PC-3 (cell line): Measurements from ENCODE around the gene CDH26. TPM values are rescaled to one million over a fixed set of nuclear protein-coding genes. Genes with fewer than 3 reads are reported as not detected.

Experiments
- ATAC-seq: fragments of 200-7000 bp; cut with Tn5 transposase; 2 replicates; pipeline ENCODE4 v1.9.1; 2020; ENCODE audit warnings: mild to moderate bottlenecking, moderate library complexity
- BruUV-seq: library from RNA; stranded (reverse); fragments of 400-500 nt; replicated peaks from 2 replicates; lab custom pipeline; 2021; lab: Mats Ljungman, UMichigan
- CTCF ChIA-PET: fragments of 300-600 bp; sonication (Branson Sonifier 250); formaldehyde crosslinking; loops from one replicate; lab custom pipeline; 2022; ENCODE audit warnings: antibody characterized with exemption; lab: Charles Lee
- POLR2A ChIA-PET: fragments of 300-600 bp; sonication (Branson Sonifier 250); formaldehyde crosslinking; loops from one replicate; lab custom pipeline; 2022; ENCODE audit warnings: antibody characterized with exemption; ENCODE audit not compliant: unreplicated experiment; lab: Charles Lee
- DNase-seq: peaks from one replicate; pipeline ENCODE4 v3.0.0-alpha.2; 2015
- H2AFZ ChIP-seq: fragments of 300-600 bp; sonication (generic); 2 replicates; pipeline ENCODE4 v1.6.0; 2016; ENCODE audit warnings: antibody characterized with exemption, low read length
- H3F3A ChIP-seq: fragments of 300-600 bp; sonication (generic); one replicate; pipeline ENCODE4 v1.6.0; 2017; ENCODE audit warnings: antibody characterized with exemption, low read length, control low read depth, mild to moderate bottlenecking; ENCODE audit not compliant: unreplicated experiment
- H3K27ac ChIP-seq: fragments of 300-600 bp; sonication (generic); 2 replicates; pipeline ENCODE4 v1.5.1; 2016; ENCODE audit warnings: mild to moderate bottlenecking, low read length
- H3K27me3 ChIP-seq: fragments of 300-600 bp; sonication (generic); 2 replicates; pipeline ENCODE4 v1.6.1; 2016; ENCODE audit warnings: low read length, mixed read lengths
- H3K36me3 ChIP-seq: fragments of 300-600 bp; sonication (generic); 2 replicates; pipeline ENCODE4 v1.6.1; 2016; ENCODE audit warnings: low read depth, mixed run types, low read length, mixed read lengths
- H3K4me1 ChIP-seq: fragments of 300-600 bp; sonication (generic); 2 replicates; pipeline ENCODE4 v1.5.1; 2016; ENCODE audit warnings: low read length; ENCODE audit not compliant: insufficient read depth
- H3K4me2 ChIP-seq: fragments of 300-600 bp; sonication (generic); 2 replicates; pipeline ENCODE4 v1.6.0; 2016; ENCODE audit warnings: low read length
- H3K4me3 ChIP-seq: fragments of 300-600 bp; sonication (generic); 2 replicates; pipeline ENCODE4 v1.5.1; 2016; ENCODE audit warnings: mild to moderate bottlenecking, low read length, mixed read lengths
- H3K79me2 ChIP-seq: fragments of 300-600 bp; sonication (generic); 2 replicates; pipeline ENCODE4 v1.6.1; 2017; ENCODE audit warnings: low read length, mixed read lengths
- H3K9ac ChIP-seq: fragments of 300-600 bp; sonication (generic); 2 replicates; pipeline ENCODE4 v1.6.0; 2016; ENCODE audit warnings: mild to moderate bottlenecking, low read length
- H3K9me2 ChIP-seq: fragments of 300-600 bp; sonication (generic); replicated peaks from 2 replicates; pipeline ENCODE4 v1.6.1; 2016; ENCODE audit warnings: mixed run types, low read length, mixed read lengths
- H3K9me3 ChIP-seq: fragments of 300-600 bp; sonication (generic); 2 replicates; pipeline ENCODE4 v1.6.1; 2016; ENCODE audit warnings: low read length, mixed read lengths
- H4K20me1 ChIP-seq: fragments of 300-600 bp; sonication (generic); 2 replicates; pipeline ENCODE4 v1.6.1; 2016; ENCODE audit warnings: low read length, mixed read lengths
- EZH2 ChIP-seq: fragments of 300-600 bp; sonication (generic); IDR thresholded peaks from one replicate; pipeline ENCODE4 v1.6.1; 2017; ENCODE audit warnings: antibody characterized with exemption, mild to moderate bottlenecking, low read length; ENCODE audit not compliant: unreplicated experiment
- EZH2phosphoT487 ChIP-seq: fragments of 300-600 bp; sonication (generic); IDR thresholded peaks from 2 replicates; pipeline ENCODE4 v1.6.1; 2018; ENCODE audit warnings: mild to moderate bottlenecking, antibody characterized with exemption, low read length, borderline replicate concordance
- intact Hi-C: fragments of 100-400 bp; cut with micrococcal nuclease; formaldehyde crosslinking; loops from 2 replicates; pipeline ENCODE4 v1.9.0; 2023
- total RNA-seq: library from RNA; depleted of rRNA; stranded (reverse); fragments of >200 nt; gene quantifications from 2 replicates; pipeline ENCODE4 v1.2.3, GENCODE V29; 2014
- TF ChIP-seq, protein P1 (sequence below): fragments of 300-600 bp; sonication (generic); conservative IDR thresholded peaks from 2 replicates; pipeline ENCODE4 v1.5.1; 2017; ENCODE audit warnings: antibody characterized with exemption, low read depth, mild to moderate bottlenecking, low read length

Gene CDH26
- total RNA-seq, 1 experiment from 2014 or later, result 1.2 TPM

DNA sequence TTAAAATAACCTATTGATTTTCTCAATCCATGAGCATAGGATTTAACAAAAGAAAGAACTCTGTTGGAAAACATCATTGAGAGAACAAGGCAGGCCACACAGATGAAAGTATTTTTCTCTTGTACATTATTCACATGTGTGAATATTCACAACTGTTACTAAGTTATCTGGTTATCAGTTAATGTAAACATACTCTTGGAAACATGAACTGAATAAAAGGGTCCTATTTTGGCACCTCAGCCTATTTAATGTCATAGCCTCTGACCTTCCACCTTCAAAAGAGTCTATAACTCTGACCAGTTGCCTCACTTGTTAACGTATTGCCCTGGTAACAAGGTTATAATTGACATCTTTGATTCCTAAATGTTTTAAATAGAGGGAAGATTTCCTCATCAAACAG is 32.9 kb upstream of the CDH26 start:
- H3K27ac ChIP-seq, result peak overlapping the region; percentile 23
- DNase-seq, result no peak
- BruUV-seq, result TSS peak; percentile 39
- H3K4me2 ChIP-seq, result peak overlapping the region; percentile 44
- no peak overlapping the region for H2AFZ ChIP-seq
- H3K79me2 ChIP-seq, result no peaks in the 10 kb centered on the region
- CTCF ChIA-PET, result interaction anchor here (0.8 to 1.0 kb wide), 3 partner anchors 9 to 15 kb away, joined by 4 to 10 read pairs (median 10); partner anchors contain the start of genes FAM217B, PPP1R3D and SYCP2
- no peak for TF ChIP-seq EZH2phosphoT487
- TF ChIP-seq, protein P1, sequence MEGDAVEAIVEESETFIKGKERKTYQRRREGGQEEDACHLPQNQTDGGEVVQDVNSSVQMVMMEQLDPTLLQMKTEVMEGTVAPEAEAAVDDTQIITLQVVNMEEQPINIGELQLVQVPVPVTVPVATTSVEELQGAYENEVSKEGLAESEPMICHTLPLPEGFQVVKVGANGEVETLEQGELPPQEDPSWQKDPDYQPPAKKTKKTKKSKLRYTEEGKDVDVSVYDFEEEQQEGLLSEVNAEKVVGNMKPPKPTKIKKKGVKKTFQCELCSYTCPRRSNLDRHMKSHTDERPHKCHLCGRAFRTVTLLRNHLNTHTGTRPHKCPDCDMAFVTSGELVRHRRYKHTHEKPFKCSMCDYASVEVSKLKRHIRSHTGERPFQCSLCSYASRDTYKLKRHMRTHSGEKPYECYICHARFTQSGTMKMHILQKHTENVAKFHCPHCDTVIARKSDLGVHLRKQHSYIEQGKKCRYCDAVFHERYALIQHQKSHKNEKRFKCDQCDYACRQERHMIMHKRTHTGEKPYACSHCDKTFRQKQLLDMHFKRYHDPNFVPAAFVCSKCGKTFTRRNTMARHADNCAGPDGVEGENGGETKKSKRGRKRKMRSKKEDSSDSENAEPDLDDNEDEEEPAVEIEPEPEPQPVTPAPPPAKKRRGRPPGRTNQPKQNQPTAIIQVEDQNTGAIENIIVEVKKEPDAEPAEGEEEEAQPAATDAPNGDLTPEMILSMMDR, result no peak
- no peak for TF ChIP-seq EZH2
- peaks cover 38% of the 10 kb centered on the region for H3K4me1 ChIP-seq
- intact Hi-C loops, result loop anchor here (5.0 kb wide), 1 partner anchor 143 kb away; no protein-coding TSS in a partner anchor
- ATAC-seq, result no peak
- H3K4me3 ChIP-seq, result peak overlapping the region; percentile 1; the same call in 1 of the 2 replicates
- no peaks in the 10 kb centered on the region for H4K20me1 ChIP-seq
- no peaks in the 10 kb centered on the region for H3K9me2 ChIP-seq
- H3K9me3 ChIP-seq, result no peaks in the 10 kb centered on the region
- POLR2A ChIA-PET, result interaction anchor here (0.9 kb wide), 1 partner anchor 15 kb away, joined by 5 read pairs; the partner anchor contains the start of genes FAM217B and PPP1R3D
- H3K36me3 ChIP-seq, result no peaks in the 10 kb centered on the region
- no peaks in the 10 kb centered on the region for H3K27me3 ChIP-seq
- H3K9ac ChIP-seq, result no peak overlapping the region
- H3F3A ChIP-seq, result no peaks in the 10 kb centered on the region

DNA sequence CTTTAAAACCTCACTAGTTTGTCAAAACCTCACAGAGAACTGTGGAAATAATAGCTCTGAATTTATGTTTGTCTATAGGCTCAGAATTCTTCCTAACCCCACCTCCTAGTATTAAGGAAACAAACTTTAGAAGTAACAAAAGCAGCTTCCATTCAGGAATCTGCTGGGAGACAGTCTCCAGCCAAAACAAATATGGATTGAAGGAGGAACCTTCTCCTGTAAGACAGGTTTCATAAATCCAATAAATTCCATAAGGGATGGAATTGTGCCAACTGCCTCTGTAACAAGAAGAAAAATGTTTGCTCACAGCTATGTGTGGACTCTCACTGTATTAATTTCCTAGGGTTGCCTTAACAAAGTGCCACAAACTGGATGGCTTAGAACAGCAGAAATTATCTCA is 32.3 kb upstream of the CDH26 start:
- H3K27me3 ChIP-seq, result no peaks in the 10 kb centered on the region
- no peaks in the 10 kb centered on the region for H4K20me1 ChIP-seq
- no peaks in the 10 kb centered on the region for H3K79me2 ChIP-seq
- peak overlapping the region; percentile 44 for H3K4me2 ChIP-seq
- no peaks in the 10 kb centered on the region for H3K36me3 ChIP-seq
- no peak overlapping the region for H2AFZ ChIP-seq
- peak; percentile 94 for ATAC-seq
- no peaks in the 10 kb centered on the region for H3F3A ChIP-seq
- CTCF ChIA-PET, result interaction anchor here (0.8 to 1.0 kb wide), 3 partner anchors 8 to 14 kb away, joined by 4 to 10 read pairs (median 10); partner anchors contain the start of genes FAM217B, PPP1R3D and SYCP2
- no peaks in the 10 kb centered on the region for H3K9me2 ChIP-seq
- no peaks in the 10 kb centered on the region for H3K9me3 ChIP-seq
- H3K4me1 ChIP-seq, result peaks cover 32% of the 10 kb centered on the region
- H3K4me3 ChIP-seq, result peak overlapping the region; percentile 1; the same call in 1 of the 2 replicates
- no peak overlapping the region for H3K9ac ChIP-seq
- BruUV-seq, result no TSS peak
- intact Hi-C loops, result loop anchor here (1.0 to 5.0 kb wide), 3 partner anchors 24 to 144 kb away; no protein-coding TSS in a partner anchor
- H3K27ac ChIP-seq, result peak overlapping the region; percentile 23
- TF ChIP-seq, protein P1, result no peak
- TF ChIP-seq EZH2phosphoT487, result no peak
- TF ChIP-seq EZH2, result no peak
- peak; percentile 97 for DNase-seq
- POLR2A ChIA-PET, result interaction anchor here (0.6 to 0.9 kb wide), 2 partner anchors 14 to 867 kb away, joined by 5 read pairs; partner anchors contain the start of genes FAM217B and PPP1R3D
